Measurements from ENCODE around the gene CBLN3. TPM values are rescaled to one million over a fixed set of nuclear protein-coding genes. Genes with fewer than 3 reads are reported as not detected.

Gene CBLN3
- polyA plus RNA-seq, 3 donors: 0.07 to 1.1 TPM; not detected in 1

DNA sequence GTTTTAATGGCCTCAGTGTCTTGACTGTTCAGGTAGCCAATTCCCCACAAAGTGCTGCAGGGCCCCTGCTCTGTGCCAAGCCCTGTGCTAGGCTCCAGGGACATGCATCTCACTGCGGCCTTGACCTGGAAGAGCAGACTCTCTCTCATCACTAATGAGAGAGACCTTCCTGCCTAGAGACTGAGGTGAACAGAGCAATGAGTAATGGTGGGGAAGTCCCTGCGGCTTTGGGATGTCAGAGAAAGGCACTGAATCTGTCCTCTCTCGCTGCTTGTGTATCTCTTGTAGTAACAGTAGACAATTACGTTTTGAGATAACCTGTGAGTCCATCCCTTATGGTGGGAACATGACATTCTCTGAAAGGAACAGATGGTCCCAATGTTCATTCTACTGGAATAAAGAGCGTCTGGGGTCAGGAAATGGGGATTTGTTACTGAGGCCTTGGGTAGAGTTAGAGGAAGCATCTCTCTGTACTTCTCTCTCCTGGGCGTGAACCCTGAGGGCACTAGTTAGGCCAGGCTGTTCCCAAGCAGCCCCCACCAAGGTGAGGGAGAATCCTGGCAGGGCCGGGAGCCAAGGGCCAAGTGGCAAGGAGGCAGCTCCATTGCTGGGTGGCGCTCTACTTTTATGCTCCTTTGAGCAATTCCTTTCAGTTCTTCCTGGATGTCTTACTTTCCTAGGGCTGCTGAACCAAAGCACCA, 48.0 kb downstream of the CBLN3 start:
- Histone ChIP-seq H3K9me3 (replicated peaks in 1 of 2; ENCODE audit: control insufficient read depth in 1 of 2, insufficient read depth in 1 of 2, low read length in 2 of 2) (no peaks in the 10 kb centered on the region), H4K20me1 (ENCODE audit: insufficient read depth, low read length) (no peaks in the 10 kb centered on the region), H3K36me3 (replicated peaks in 1 of 2; ENCODE audit: control insufficient read depth in 1 of 2, insufficient read depth in 2 of 2, low read length in 2 of 2) (no peaks in the 10 kb centered on the region), H3K27me3 (ENCODE audit: control insufficient read depth in 2 of 2, insufficient read depth in 2 of 2, low read length in 2 of 2) (no peaks in the 10 kb centered on the region), H3K4me2 (replicated peaks; ENCODE audit: extremely low read depth, low read length, poor library complexity, severe bottlenecking) (no peak overlapping the region), H3K9ac (ENCODE audit: insufficient read depth, low read length, poor library complexity, severe bottlenecking) (no peak overlapping the region), H3K27ac (ENCODE audit: low read depth in 1 of 2, low read length in 2 of 2) (no peak overlapping the region), H3K4me3 (replicated peaks in 1 of 3; ENCODE audit: low read depth in 2 of 3, low read length in 3 of 3) (no peak overlapping the region), H2AFZ (ENCODE audit: insufficient read depth, low read depth, low read length, poor library complexity, severe bottlenecking) (no peak overlapping the region), H3K4me1 (ENCODE audit: control insufficient read depth in 1 of 2, insufficient read depth in 2 of 2, low read length in 2 of 2) (no peaks in the 10 kb centered on the region), H3K79me2 (ENCODE audit: insufficient read depth, low read length) (no peaks in the 10 kb centered on the region)
- Mint-ChIP-seq H3K36me3 (no peaks in the 10 kb centered on the region), H3K4me3 (no peak overlapping the region), H3K27me3 (ENCODE audit: low read depth in 3 of 3) (peaks cover 4 to 10% (median 8%) of the 10 kb centered on the region in 3 donors), H3K4me1 (no peaks in the 10 kb centered on the region), H3K27ac (no peak overlapping the region), H3K9me3 (peaks cover 0 to 2% (median 0%) of the 10 kb centered on the region in 7 donors)
- WGBS (ENCODE audit: insufficient coverage): 100% methylated on average over 6 of the region's 8 CpGs
- TF ChIP-seq, protein P1, sequence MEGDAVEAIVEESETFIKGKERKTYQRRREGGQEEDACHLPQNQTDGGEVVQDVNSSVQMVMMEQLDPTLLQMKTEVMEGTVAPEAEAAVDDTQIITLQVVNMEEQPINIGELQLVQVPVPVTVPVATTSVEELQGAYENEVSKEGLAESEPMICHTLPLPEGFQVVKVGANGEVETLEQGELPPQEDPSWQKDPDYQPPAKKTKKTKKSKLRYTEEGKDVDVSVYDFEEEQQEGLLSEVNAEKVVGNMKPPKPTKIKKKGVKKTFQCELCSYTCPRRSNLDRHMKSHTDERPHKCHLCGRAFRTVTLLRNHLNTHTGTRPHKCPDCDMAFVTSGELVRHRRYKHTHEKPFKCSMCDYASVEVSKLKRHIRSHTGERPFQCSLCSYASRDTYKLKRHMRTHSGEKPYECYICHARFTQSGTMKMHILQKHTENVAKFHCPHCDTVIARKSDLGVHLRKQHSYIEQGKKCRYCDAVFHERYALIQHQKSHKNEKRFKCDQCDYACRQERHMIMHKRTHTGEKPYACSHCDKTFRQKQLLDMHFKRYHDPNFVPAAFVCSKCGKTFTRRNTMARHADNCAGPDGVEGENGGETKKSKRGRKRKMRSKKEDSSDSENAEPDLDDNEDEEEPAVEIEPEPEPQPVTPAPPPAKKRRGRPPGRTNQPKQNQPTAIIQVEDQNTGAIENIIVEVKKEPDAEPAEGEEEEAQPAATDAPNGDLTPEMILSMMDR (IDR thresholded peaks at IDR 0.05): no peak
- no peak for DNase-seq
- intact Hi-C loops (cut with micrococcal nuclease): no loop called here

DNA sequence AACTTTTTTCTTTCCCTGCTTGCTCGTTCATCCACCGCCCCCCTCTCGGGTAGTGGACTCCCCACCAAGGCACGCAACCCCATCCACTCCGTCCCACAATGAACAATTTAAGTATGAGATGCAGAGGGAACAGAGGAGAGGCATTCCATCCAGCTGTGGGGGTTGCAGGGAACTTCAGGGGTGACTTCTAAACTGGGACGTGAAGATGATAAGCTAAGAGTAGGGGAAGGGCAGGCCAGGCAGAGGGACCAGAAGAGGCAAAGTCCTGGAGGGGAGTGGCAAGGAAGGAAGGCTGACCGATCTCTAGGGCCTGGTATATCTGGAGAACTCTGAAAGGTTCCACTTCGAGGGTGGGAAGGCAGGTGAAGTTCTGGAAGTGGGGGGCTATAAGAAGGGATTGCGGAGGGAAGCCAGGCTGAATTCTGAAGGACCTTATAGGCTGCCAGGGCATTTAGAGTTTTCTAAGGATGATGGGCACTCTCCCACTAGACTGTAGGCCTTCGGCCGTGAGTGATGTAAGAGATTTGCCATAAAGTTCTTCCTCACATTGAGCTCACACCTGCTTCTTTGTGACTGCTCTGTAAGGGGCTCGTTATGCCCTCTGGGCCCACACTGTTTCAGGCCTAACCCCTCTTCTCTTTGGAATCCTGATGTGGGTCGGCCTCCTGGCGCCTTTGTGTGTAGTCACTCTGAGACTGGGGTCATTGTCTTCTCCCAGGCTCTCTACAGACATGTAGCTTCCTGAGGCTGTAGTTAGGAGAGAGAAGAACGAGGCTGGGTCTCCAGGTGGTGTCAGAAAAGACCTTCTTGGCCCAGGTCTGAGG, 49.3 kb downstream of the CBLN3 start:
- no peak overlapping the region for H3K27ac Mint-ChIP-seq
- DNase-seq: no peak

More for the DNA sequence above, 49.3 kb downstream of the CBLN3 start:
- Mint-ChIP-seq H3K4me1 (no peaks in the 10 kb centered on the region), H3K36me3 (no peaks in the 10 kb centered on the region), H3K4me3 (no peak overlapping the region), H3K9me3 (peaks cover 0 to 2% (median 0%) of the 10 kb centered on the region in 7 donors), H3K27me3 (ENCODE audit: low read depth in 3 of 3) (peaks cover 7 to 17% (median 8%) of the 10 kb centered on the region in 3 donors)
- intact Hi-C loops (cut with micrococcal nuclease): no loop called here
- Histone ChIP-seq H3K4me3 (replicated peaks in 1 of 3; ENCODE audit: low read depth in 2 of 3, low read length in 3 of 3) (no peak overlapping the region), H3K79me2 (ENCODE audit: insufficient read depth, low read length) (no peaks in the 10 kb centered on the region), H3K9ac (ENCODE audit: insufficient read depth, low read length, poor library complexity, severe bottlenecking) (no peak overlapping the region), H3K9me3 (replicated peaks in 1 of 2; ENCODE audit: control insufficient read depth in 1 of 2, insufficient read depth in 1 of 2, low read length in 2 of 2) (no peaks in the 10 kb centered on the region), H3K4me2 (replicated peaks; ENCODE audit: extremely low read depth, low read length, poor library complexity, severe bottlenecking) (no peak overlapping the region), H3K27me3 (ENCODE audit: control insufficient read depth in 2 of 2, insufficient read depth in 2 of 2, low read length in 2 of 2) (no peaks in the 10 kb centered on the region), H3K4me1 (ENCODE audit: control insufficient read depth in 1 of 2, insufficient read depth in 2 of 2, low read length in 2 of 2) (no peaks in the 10 kb centered on the region), H2AFZ (ENCODE audit: insufficient read depth, low read depth, low read length, poor library complexity, severe bottlenecking) (no peak overlapping the region), H4K20me1 (ENCODE audit: insufficient read depth, low read length) (no peaks in the 10 kb centered on the region), H3K36me3 (replicated peaks in 1 of 2; ENCODE audit: control insufficient read depth in 1 of 2, insufficient read depth in 2 of 2, low read length in 2 of 2) (no peaks in the 10 kb centered on the region), H3K27ac (ENCODE audit: low read depth in 1 of 2, low read length in 2 of 2) (no peak overlapping the region)
- TF ChIP-seq, protein P1 (IDR thresholded peaks at IDR 0.05): no peak
- WGBS (ENCODE audit: insufficient coverage): 95% methylated on average over 7 of the region's 15 CpGs
